Measurements from ENCODE around the gene TMEM263. TPM values are rescaled to one million over a fixed set of nuclear protein-coding genes. Genes with fewer than 3 reads are reported as not detected.

Gene TMEM263
- total and polyA plus RNA-seq, 9 of the 15 experiments (the other 6 are each of a cell fraction or from before 2014, with no cell fraction given) = 12.6 to 36.7 (median 24.4) TPM

GRCh38 chr12:106941481-106942156 is 14.1 kb upstream of the TMEM263 start (continued):
- TF ChIP-seq GTF2B (IDR thresholded peaks at IDR 0.05; ENCODE audit: extremely low read depth, insufficient read length) = no peak
- TF ChIP-seq RCOR1 (IDR thresholded peaks at IDR 0.05; ENCODE audit: borderline replicate concordance in 1 of 2, low read depth in 2 of 2, low read length in 2 of 2) = peak in 1 of 2 experiments; percentile 85; a peak in 2 of 4 replicates
- peak; percentile 19; the same call in 1 of the 2 replicates for TF ChIP-seq NBN (IDR thresholded peaks at IDR 0.05; ENCODE audit: low read depth)
- TF ChIP-seq ETS2 (tag; IDR thresholded peaks at IDR 0.05; ENCODE audit: borderline replicate concordance, poor library complexity, severe bottlenecking) = no peak
- peak; percentile 95 for TF ChIP-seq MEF2D (tag; conservative IDR thresholded peaks at IDR 0.05; ENCODE audit: low read depth)
- no peak for TF ChIP-seq PBX2 (CRISPR knock-in tag; IDR thresholded peaks at IDR 0.05; ENCODE audit: low read depth)
- TF ChIP-seq PBX2 (tag; conservative IDR thresholded peaks at IDR 0.05; ENCODE audit: low read depth) = peak; percentile 94
- no peak for TF ChIP-seq E2F4 (CRISPR knock-in tag; IDR thresholded peaks at IDR 0.05; ENCODE audit: low read depth)
- TF ChIP-seq KDM1A (IDR thresholded peaks at IDR 0.05) = peak; percentile 18 to 66; a peak in 2 of 4 replicates
- TF ChIP-seq JUND (IDR thresholded peaks at IDR 0.05; ENCODE audit: borderline replicate concordance, low read depth, low read length) = peak; percentile 58; the same call in 1 of the 2 replicates
- TF ChIP-seq JUND (tag; IDR thresholded peaks at IDR 0.05; ENCODE audit: borderline replicate concordance, low read depth, low read length) = no peak; the same call in 2 of the 3 replicates
- TF ChIP-seq SNRNP70 (optimal IDR thresholded peaks at IDR 0.05; ENCODE audit: low read depth, low read length) = no peak
- peak; percentile 95 for TF ChIP-seq MEF2A (IDR thresholded peaks at IDR 0.05; ENCODE audit: control insufficient read depth, low read depth, low read length)
- no peak for TF ChIP-seq ZBTB9 (CRISPR knock-in tag; IDR thresholded peaks at IDR 0.05)
- no peak for TF ChIP-seq NFATC3 (IDR thresholded peaks at IDR 0.05)
